ENCODE data around the gene FBXL12. TPM values are rescaled to one million over a fixed set of nuclear protein-coding genes. Genes with fewer than 3 reads are reported as not detected.

The FBXL12 gene
- total RNA-seq, 4 donors from 2014 or later: 12.6 to 25.6 (median 18.8) TPM

- TF ChIP-seq CTCF (IDR thresholded peaks at IDR 0.05; ENCODE audit: low read depth): no peak
Measured at GRCh38 chr19:9834726-9835506, 16.0 kb upstream of the FBXL12 start, which contains the start of gene PIN1. Gene PIN1, plus strand, starts transcription at chr19:9835318. Its CDS starts 27 bp downstream, at chr19:9835345.

- TF ChIP-seq CTCF (IDR thresholded peaks at IDR 0.05; ENCODE audit: low read depth): no peak
Measured at GRCh38 chr19:9834307-9834725, 15.4 kb upstream of the FBXL12 start.

GRCh38 chr19:9828551-9829063 is 9.7 kb upstream of the FBXL12 start:
- TF ChIP-seq CTCF (IDR thresholded peaks at IDR 0.05; ENCODE audit: low read depth): no peak

- no peak for TF ChIP-seq CTCF (IDR thresholded peaks at IDR 0.05; ENCODE audit: low read depth)
Measured at GRCh38 chr19:9827289-9828238, 8.7 kb upstream of the FBXL12 start, which contains the start of gene UBL5. Gene UBL5, plus strand, starts transcription at chr19:9827918. Its CDS starts 420 bp downstream, at chr19:9828338.

- TF ChIP-seq CTCF (IDR thresholded peaks at IDR 0.05; ENCODE audit: low read depth): no peak
Measured at GRCh38 chr19:9823816-9824215, 4.9 kb upstream of the FBXL12 start.

- no peak for TF ChIP-seq CTCF (IDR thresholded peaks at IDR 0.05; ENCODE audit: low read depth)
Measured at GRCh38 chr19:9819596-9819909, 674 bp upstream of the FBXL12 start.

Data from subcutaneous adipose tissue (tissue), 4 donors.